Medulla oblongata (tissue), 1 donor: ENCODE results near the gene TPM3.
A peak's percentile ranks its signal among the peaks of the same experiment; 100 is the strongest.
"Not testable (repeated sequence)": the region's sequence is repeated elsewhere in the genome, so short reads cannot be mapped to it uniquely, and the experiment has no call there.

Experiments
- DNase-seq: peaks from one replicate; pipeline ENCODE4 v3.0.0-alpha.2; 2015; ENCODE audit errors: extremely low spot score

The TPM3 gene

DNA sequence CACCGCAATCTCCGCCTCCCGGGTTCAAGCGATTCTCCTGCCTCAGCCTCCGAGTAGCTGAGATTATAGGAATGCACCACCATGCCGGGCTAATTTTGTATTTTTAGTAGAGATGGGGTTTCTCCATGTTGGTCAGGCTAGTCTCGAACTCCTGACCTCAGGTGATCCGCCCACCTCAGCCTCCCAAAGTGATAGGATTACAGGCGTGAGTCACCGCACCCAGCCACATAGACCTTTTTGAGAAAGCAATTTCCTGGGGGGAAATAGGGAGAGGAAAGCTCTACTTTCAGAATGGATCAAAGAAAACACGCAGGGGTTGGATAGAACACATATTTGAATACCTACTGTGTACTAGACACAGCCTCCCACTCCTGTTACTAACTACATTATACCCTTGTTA is 13.9 kb upstream of the TPM3 start:
- not testable (repeated sequence) for DNase-seq

DNA sequence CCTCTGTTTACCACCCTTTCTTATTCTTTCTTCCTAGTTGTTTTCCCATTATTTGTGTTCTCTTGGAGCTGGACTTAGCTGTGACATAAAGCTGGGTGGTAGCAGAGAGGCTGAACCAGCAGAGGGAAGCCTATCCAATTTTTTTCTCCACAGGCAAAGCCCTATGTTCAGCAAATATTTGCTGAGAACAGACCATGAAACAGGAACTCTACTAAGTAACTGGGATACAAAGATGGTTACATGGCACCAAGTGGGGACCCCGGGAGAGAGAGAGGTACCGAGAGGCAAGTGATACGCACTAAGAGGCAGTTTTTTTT is 7.6 kb upstream of the TPM3 start:
- DNase-seq: no peak

DNA sequence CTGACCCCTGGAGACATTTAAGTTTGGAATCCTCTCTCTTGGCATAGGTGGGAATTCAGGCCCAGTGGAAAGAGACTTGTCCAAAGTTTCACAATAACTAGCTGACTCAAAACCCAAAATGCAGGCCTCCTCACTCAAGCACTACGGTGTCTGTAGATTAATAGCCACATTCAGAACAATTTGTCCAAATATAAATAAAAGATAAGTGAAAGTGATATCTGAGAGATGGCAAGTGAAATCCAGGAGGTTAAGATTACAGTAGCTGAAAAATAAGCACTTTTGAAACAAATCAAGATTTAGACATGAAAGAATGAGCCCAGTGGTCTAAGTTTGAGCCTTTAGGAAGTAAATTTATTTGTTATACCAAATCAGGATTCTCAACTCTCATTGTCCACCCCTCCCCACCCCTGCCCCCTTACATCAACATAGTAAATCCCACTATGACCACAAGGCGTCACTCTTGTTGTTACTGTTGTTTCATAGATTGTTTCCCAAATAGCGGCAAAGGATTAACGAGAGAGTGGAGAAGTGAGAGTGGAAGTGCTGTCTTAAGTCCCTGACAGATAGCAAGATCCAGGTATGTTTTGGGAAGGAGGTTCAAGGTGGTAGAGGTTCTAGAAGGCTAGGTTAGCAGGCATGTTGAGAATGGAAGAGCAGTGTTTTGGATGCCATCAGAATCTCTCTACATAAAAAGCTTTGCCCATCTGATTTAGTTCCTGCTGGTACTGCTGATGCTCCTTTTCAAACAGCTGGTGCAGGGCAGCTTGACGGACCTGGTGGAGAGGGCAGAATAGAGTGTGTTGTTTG is 7.1 kb upstream of the TPM3 start:
- DNase-seq: peak; percentile 82

DNA sequence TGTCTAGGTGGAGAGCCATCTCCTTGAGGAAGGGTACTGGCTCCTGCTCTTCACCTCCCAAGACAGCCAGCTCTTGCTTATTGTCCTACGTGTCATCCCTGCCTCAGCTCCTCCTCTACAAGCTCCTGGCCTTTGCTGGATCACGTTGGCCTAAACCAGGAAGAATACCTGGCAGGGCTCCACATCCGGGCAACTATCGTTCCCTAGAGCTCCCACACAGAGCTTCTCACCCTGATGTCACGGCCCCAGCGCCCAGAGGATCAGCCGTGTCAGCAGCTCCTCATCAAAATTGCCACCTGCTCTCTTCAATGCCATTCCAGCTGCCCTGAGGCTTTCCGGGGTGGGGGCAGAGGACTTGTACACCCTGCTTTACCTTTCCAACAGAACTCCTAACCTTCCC is 1.9 kb upstream of the TPM3 start:
- no peak for DNase-seq

DNA sequence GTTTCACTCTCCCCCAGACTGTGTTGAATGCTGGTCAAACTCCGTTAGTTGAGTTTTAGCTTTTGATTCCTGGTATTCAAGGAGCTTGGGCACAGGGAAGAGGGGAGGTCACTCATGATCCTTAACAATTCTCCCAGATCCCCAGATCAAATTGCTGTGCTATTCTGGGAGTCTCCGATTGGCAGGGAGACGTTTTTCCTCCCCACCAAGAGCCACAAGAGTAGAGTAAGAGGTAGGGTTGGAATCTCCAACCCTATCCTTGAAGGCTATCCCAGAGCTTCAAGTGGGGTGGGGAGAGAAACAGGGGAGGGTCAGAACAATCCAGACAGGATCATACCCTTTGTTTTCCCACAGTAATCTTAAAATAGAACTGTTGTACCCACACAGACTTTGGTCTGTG is 576 bp upstream of the TPM3 start:
- DNase-seq: no peak

DNA sequence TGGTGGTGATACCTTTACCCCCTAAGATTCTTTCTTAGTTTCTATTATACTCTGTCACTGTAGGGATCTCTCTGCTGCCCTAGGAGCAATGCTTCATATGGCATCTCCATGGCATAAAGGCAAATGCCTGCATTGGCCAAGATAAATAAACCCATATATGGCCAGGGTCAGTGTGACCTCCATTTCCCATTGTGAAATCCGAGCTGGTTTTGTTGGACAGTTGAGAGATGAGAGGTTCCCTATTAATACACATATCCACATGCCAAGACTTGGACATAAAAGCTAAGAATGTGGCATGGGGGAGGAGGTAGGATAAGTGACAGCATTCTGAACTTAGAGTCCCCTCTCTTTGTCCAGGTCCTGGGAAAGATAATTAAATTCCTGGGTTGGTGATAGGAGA is 1.4 kb downstream of the TPM3 start:
- DNase-seq: no peak

DNA sequence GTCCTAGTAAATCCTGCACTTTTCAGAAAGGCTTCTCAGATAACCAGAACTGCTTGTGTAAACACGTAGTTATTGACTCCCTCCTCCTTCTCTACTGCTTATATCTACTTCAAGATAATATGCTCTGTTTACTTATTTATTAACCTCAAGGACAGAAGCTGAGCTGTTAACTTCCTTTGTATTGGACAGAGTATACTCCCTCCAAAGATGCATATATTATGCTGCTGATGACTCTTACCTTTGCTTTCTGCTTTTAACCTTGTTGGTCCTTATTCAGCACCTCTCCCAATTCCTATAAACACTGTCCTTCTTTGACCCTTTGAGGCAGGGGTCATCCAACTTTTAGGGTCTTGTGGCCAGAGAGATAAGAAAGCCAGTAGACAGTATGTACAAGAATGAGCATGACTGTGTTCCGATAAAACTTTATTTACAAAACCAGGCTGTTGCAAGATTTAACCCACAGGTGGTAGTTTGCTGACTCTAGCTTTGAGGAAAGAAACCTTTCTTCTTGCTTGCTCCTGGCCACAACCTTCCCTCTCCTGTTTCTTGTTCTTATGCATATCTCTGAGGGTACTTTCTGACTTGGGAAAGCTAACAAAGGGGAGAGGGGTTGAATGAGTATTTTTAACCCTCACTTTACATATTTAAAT is 4.9 kb downstream of the TPM3 start:
- DNase-seq: no peak

DNA sequence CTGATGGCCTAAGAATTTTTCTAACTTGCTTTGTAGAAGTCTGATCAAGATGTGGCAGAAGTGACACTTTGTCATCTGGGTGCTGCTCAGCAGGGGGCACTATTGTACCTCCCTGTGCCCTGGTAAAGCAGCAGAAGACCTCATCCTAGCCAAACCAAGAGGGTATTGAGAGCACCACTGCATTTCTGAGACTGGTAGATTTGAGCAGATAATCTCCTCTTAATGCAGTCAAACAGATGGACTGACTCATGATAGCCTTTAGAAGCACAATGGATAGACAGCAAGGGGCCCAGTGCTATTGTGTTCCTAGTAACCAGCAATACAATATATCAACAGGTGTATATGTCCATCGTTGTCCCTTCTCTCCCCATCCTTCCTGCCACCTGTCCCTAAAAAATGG is 5.7 kb downstream of the TPM3 start:
- peak; percentile 37 for DNase-seq

DNA sequence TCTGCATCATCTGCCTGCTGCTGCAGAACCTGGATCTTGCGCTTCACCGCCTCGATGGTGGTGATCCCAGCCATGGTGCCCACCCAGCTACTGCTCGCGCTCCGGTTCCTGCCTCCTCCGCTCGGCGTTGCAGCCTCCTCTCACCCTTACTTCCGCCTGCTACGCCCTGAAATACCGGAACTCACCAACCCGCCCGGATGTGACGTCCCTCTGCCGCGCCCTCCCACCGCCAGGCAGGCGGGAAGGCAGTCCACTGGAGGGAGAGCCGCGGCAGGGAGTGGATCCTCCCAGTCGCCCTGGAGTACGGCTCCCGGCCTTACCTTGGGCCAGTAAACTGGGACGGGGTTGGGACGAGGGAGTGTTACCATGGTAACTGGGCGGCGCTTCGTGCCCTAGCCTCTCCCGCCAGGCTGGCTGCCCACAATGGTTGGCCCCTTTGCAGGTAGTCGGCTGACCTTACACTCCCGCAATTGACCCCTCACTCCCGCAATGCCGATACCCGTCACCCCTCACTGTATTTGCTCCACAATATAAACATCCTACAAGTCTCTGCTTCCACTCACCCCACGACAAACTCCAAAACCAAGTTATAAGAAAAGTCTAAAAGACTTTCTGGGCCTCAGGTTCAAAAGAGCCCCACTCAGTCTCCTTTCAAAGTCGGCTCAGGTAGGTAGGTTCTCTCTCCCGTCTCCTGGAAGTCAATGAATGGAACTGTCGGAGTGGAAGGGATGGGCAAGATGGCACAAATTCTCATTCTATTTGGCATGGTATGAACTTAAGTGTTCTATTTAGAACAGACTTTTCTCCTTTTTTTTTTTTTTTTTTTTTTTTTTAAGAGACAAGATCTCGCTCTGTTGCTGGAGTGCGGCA is 8.6 kb downstream of the TPM3 start:
- peak; percentile 96 for DNase-seq

DNA sequence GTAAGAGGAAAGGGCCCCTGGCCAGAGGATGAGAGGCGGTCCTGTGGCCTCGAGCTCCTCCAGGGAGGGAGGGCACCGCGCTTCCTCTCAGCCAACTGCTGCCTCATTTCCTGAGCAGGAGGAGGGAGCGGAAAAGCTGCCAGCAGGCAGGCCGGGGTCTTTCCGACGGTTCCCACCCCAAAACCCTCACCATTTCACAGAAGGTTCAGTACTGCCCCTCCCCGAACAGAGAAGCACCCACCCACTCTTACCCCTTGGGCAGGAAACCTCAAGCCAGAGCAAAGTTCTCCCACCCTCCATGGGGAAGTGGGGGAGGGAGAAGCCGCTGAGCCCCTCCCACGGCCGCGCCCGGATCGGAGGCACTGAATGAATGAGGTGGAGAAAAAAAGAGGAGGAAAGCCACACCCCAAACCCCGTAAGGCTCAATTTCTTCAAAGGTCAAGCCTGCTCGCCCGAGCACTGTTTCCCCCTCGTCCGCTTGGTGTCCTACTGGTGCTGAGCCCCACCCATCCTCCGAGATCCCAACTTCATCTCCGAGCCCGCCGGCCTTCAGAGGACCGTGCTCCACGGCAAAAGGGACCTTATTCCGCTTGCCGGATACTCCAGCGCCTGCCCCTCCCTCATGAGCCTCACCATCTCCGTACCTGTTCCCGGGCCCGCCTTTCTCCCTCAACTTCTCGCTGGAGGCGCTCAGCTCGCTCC is 9.4 kb downstream of the TPM3 start:
- peak; percentile 72 for DNase-seq

DNA sequence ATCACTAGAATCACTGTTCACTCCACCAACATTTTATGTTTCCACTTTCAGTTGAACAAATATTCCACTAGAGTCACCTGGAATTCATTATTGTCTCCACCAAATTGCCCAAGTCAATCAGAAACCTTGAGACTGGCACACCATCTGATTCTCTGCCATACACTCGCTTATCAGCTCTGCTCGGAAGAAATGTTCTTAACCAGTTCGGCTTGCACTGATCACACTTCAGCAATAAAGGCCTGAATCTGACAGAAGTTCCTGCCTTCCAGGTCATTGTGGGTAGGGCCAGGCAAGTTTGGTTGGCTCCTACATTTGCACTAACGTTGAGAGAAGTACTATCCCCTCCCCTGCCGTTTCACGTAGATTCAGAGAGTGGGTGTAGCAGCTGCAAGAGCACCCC is 10.0 kb downstream of the TPM3 start:
- no peak for DNase-seq

DNA sequence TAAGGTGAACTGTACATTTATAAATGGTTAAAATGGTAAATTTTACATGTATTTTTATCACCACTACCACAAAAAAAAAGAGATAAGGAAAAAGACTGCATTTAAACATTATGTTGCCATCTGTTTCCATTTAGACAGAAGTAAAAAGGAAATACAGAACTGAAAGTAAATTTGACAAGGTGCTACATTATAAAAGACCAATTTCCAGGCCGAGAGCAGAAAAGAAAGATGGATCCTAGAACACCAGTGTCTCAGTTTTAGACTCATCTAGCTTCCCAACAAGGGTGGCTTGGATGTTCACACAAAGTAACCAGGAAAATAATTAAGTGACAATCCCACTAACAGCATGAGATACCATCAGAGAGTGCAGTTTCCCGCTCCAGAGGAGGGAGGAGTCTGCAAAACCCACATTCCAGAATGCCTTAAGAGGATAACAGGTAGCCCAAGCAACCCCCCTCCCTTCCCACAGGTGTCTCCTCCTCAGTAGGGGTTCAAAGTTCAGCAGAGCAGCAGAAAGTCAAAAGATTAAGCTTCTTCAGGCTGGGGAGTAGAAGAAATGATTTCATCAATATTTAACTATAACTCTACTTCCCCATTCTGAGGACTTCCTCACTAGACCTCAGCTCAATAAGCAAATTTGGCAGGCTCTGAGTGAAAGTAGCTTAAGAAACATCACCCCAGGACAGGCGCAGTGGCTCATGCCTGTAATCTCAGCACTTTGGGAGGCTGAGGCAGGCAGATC is 11.8 kb downstream of the TPM3 start:
- no peak for DNase-seq

DNA sequence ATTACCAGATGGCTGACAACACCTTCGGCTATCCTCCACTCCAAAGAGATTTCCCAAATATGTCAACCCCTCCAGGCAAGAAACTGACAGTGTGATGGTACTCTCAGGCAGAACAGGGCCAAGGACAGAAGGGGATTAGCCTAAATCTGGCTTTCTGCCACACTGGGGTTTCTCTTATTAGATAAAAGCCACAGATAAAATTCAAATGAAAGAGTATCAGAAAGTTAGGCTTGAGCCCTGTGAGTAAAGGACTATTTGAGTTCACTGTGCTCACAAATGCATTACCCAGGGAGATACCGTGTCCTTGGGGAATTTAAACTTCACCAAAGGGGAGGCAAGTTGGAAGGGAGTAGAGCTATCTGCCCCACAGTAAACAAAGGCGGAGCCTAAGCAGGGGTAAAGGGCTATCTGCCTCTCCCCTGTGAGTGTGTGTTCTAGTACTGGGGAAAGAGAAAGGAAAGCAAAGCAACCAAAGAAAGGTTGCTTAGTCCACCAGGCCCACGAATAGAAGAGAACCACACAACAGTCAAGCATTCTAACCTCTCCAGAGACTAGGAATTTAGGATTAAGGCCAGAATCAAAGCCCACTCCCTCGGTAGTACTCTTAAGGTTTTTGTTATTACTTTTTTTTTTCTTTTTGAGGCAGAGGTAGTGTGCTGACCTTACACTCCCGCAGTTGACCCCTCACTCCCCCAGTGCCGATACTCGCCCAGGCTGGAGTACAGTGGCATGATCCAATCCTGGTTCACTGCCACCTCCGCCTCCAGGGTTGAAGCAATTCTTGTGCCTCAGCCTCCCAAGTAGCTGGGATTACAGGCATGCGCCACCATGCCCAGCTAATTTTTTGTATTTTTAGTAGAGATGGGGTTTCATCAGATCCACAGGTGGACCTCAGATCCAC is 12.7 kb downstream of the TPM3 start:
- no peak for DNase-seq

DNA sequence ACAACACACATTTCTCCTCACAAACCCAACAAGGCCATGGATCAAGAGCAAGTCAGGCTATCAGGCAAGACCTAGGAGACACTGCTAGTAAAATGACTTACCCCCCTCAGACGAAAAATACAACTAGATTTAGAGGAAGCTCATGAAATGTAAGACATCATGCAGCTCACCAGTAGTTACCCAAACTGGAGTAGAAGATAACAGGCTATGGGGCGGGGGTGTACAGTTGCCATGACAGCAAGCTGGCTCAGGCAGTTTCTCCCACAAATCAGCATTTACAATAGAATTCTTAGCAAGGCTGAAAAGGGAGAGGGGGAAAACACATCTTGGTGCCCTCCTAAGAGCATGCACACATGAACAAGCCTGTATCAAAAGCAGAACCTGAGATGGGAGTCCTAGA is 13.9 kb downstream of the TPM3 start:
- no peak for DNase-seq

DNA sequence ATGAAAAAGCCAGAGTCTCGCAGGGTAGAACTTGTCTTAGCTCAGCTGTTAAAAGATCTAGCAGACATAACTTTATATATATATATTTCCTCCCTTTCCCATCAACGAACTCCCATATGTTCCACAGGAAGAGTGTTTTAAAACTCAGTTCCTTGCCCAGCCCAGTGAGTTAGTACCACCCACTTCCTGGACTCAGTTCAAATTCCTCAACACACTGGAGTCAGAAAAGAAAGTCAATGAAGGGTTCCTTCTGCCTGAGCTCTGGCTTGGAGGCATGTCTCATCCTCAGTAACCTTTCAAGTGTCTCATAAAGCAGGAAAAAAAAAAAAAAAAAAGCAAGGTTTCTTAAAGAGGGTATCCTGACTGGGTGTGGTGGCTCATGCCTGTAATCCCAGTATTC is 15.6 kb downstream of the TPM3 start:
- DNase-seq: peak; percentile 64

DNA sequence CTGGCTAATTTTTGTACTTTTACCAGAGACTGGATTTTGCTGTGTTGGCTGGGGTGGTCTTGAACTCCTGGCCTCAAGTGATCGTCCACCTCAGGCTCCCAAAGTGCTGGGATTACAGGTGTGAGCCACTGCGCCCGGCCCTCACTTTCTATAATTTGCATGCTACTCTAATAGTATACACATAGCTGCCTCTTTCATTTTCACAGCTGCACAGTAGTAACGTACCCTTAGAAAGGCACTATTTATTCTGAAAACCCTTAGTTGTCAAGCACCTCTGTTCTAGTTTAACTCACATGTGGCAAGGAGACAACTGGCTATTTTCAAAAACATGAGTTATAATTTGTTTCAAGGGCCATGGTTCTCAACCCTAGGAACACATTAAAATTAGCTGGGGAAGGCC is 17.2 kb downstream of the TPM3 start:
- DNase-seq: no peak

DNA sequence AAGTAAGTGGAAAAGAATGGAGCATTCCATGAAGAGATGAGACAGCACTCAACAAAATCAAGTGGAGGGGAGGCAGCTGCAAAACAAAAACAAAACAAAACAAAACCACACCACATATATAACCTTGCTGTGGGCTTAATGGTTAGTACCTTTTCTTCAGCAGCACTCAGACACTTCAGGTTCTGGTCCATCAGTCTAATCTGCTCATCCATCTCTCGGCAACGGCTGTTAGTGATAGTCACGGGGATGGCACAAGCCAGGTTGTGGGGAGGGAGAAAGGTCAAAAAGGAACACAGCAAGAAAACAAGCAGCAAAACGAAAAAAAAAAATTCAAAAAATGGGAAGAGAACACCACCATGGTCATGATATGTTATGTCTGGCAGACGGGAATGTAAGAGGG is 20.0 kb downstream of the TPM3 start:
- DNase-seq: no peak

DNA sequence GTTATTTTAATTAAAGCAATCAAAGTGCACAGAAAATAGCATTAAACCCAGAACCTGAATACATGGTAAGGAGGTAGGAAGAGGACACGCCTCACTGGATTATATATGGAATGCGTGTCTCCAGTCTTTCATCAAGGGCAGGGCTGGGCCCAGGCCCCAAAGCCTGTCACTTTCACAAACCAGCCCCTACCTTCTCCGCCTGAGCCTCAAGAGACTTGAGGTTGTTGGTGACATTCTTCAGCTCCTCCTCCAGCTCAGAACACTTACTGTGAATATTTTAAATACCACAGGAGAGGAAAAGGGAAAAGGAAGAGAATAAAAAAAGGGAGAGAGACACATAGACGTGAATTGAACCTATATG is 20.7 kb downstream of the TPM3 start:
- DNase-seq: no peak

DNA sequence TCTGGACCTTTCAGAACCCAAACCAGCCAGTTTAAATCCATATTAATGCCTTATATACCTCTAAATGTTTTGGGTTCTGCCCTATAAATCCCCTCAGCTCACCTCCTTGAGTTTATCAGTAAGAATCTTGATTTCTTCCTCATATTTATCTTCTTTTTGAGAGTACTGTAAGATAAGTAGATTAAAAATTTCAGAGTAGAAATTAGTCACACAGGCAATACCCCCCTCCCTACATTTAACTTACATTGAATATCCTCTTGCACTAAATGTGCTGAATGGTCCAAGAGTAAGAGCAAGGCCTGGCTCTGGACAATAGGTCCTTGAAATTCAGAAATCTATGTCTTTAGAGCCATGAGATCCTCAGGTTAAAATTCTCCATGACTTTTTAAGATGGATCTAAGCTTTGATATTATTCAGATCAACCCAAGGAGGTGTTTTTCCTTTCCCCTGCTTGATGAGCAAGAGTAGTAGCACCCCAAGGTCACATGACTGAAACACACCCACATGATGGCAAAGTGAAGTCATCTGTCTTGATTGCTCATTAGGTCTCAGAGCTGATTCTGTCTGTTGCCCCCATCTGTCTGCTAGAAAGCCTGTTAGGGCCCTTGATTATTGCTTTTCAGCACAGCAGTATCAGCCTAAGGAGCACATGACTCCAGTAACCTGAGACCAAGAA is 21.2 kb downstream of the TPM3 start:
- no peak for DNase-seq

DNA sequence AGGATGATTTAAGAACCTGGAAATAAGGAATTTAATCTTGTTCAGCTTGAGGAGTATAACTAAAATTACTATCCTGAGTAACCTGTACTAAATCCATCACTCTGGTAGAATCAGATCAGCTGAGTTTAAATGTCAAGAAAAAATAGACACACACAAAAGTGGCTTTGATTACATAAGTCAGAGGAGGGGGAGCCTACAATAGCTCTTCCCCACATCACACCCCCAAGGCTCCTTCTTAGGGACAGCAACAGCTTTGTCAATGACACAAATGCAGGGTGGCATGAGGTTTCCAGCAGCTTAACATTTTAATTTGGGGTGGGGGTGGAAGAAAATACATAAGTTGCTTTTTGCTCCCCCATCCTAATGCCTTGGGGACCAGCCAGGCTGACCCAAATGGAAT is 24.4 kb downstream of the TPM3 start:
- DNase-seq: no peak
